Activated naive CD8-positive, alpha-beta T cell treated with anti-CD3 and anti-CD28 coated beads for 36 hours (primary cell): ENCODE results near the gene RDH11. TPM values are rescaled to one million over a fixed set of nuclear protein-coding genes. Genes with fewer than 3 reads are reported as not detected.

Source experiments
- DNase-seq: peaks from one replicate; pipeline ENCODE4 v3.0.0; 2021
- H3K27ac Mint-ChIP-seq: one replicate; pipeline ENCODE4 v1.8.0; 2022; ENCODE audit warnings: mild to moderate bottlenecking, moderate library complexity, mixed read lengths
- H3K27me3 Mint-ChIP-seq: one replicate; pipeline ENCODE4 v1.8.0; 2022; ENCODE audit warnings: mild to moderate bottlenecking, mixed read lengths
- H3K36me3 Mint-ChIP-seq: one replicate; pipeline ENCODE4 v1.8.0; 2021; ENCODE audit warnings: mild to moderate bottlenecking, mixed read lengths
- H3K4me1 Mint-ChIP-seq: one replicate; pipeline ENCODE4 v1.8.0; 2021; ENCODE audit warnings: mixed read lengths
- H3K4me3 Mint-ChIP-seq: one replicate; pipeline ENCODE4 v1.8.0; 2022; ENCODE audit warnings: mild to moderate bottlenecking, moderate library complexity, mixed read lengths
- H3K9me3 Mint-ChIP-seq: one replicate; pipeline ENCODE4 v1.8.0; 2022; ENCODE audit warnings: mixed read lengths
- total RNA-seq, 2 experiments: library from RNA; stranded (reverse); gene quantifications; one replicate each; pipeline ENCODE4 v1.2.3, GENCODE V29; 2021

RDH11 gene
- 10 to 100 TPM; 72.5 to 74.0 TPM for total RNA-seq

- H3K27me3 Mint-ChIP-seq, result no peaks in the 10 kb centered on the region
- no peaks in the 10 kb centered on the region for H3K9me3 Mint-ChIP-seq
- peak within 1 kb of the TSS; percentile 97 for H3K27ac Mint-ChIP-seq
- DNase-seq, result peak; percentile 83
- peak within 1 kb of the TSS; percentile 92 for H3K4me3 Mint-ChIP-seq
- H3K4me1 Mint-ChIP-seq, result peaks cover 25% of the 10 kb centered on the region
- peaks cover 20% of the 10 kb centered on the region for H3K36me3 Mint-ChIP-seq
Measured at GRCh38 chr14:67695394-67695949, at the start of gene RDH11. TSS of gene RDH11 (minus strand) at chr14:67695764. CDS start at chr14:67695703, 61 bp downstream.

- H3K27me3 Mint-ChIP-seq, result no peaks in the 10 kb centered on the region
- H3K27ac Mint-ChIP-seq, result no peak overlapping the region
- peaks cover 2% of the 10 kb centered on the region for H3K9me3 Mint-ChIP-seq
- H3K4me1 Mint-ChIP-seq, result peaks cover 2% of the 10 kb centered on the region
- H3K4me3 Mint-ChIP-seq, result no peak overlapping the region
- H3K36me3 Mint-ChIP-seq, result peaks cover 20% of the 10 kb centered on the region
- DNase-seq, result no peak
Measured at GRCh38 chr14:67744046-67744445, 48.5 kb upstream of the RDH11 start.

- no peak overlapping the region for H3K4me3 Mint-ChIP-seq
- H3K4me1 Mint-ChIP-seq, result no peaks in the 10 kb centered on the region
- H3K9me3 Mint-ChIP-seq, result no peaks in the 10 kb centered on the region
- no peaks in the 10 kb centered on the region for H3K27me3 Mint-ChIP-seq
- DNase-seq, result no peak
- H3K27ac Mint-ChIP-seq, result no peak overlapping the region
- no peaks in the 10 kb centered on the region for H3K36me3 Mint-ChIP-seq
Measured at GRCh38 chr14:67738740-67739504, 43.4 kb upstream of the RDH11 start.

- Mint-ChIP-seq H3K4me3 (no peak overlapping the region), H3K4me1 (no peaks in the 10 kb centered on the region), H3K27me3 (no peaks in the 10 kb centered on the region), H3K27ac (no peak overlapping the region), H3K9me3 (no peaks in the 10 kb centered on the region), H3K36me3 (no peaks in the 10 kb centered on the region)
- DNase-seq, result no peak
Measured at GRCh38 chr14:67736771-67737170, 41.2 kb upstream of the RDH11 start.

GRCh38 chr14:67735336-67736147, 40.0 kb upstream of the RDH11 start:
- H3K4me1 Mint-ChIP-seq, result no peaks in the 10 kb centered on the region
- no peak for DNase-seq
- no peaks in the 10 kb centered on the region for H3K27me3 Mint-ChIP-seq
- H3K4me3 Mint-ChIP-seq, result no peak overlapping the region
- H3K36me3 Mint-ChIP-seq, result no peaks in the 10 kb centered on the region
- no peak overlapping the region for H3K27ac Mint-ChIP-seq
- H3K9me3 Mint-ChIP-seq, result no peaks in the 10 kb centered on the region

- H3K36me3 Mint-ChIP-seq, result no peaks in the 10 kb centered on the region
- H3K27ac Mint-ChIP-seq, result no peak overlapping the region
Measured at GRCh38 chr14:67734675-67735074, 39.1 kb upstream of the RDH11 start.

GRCh38 chr14:67733616-67734015, 38.1 kb upstream of the RDH11 start:
- H3K4me3 Mint-ChIP-seq, result no peak overlapping the region
- no peaks in the 10 kb centered on the region for H3K36me3 Mint-ChIP-seq
- no peak for DNase-seq

More at GRCh38 chr14:67734675-67735074, 39.1 kb upstream of the RDH11 start:
- H3K9me3 Mint-ChIP-seq, result no peaks in the 10 kb centered on the region
- H3K27me3 Mint-ChIP-seq, result no peaks in the 10 kb centered on the region
- H3K4me1 Mint-ChIP-seq, result no peaks in the 10 kb centered on the region
- DNase-seq, result no peak
- no peak overlapping the region for H3K4me3 Mint-ChIP-seq

GRCh38 chr14:67729072-67729885, 33.7 kb upstream of the RDH11 start:
- H3K27ac Mint-ChIP-seq, result no peak overlapping the region
- H3K9me3 Mint-ChIP-seq, result no peaks in the 10 kb centered on the region
- peaks cover 3% of the 10 kb centered on the region for H3K36me3 Mint-ChIP-seq
- peaks cover 12% of the 10 kb centered on the region for H3K27me3 Mint-ChIP-seq
- H3K4me1 Mint-ChIP-seq, result no peaks in the 10 kb centered on the region
- no peak for DNase-seq
- no peak overlapping the region for H3K4me3 Mint-ChIP-seq

More at GRCh38 chr14:67733616-67734015, 38.1 kb upstream of the RDH11 start:
- Mint-ChIP-seq H3K27ac (no peak overlapping the region), H3K4me1 (no peaks in the 10 kb centered on the region), H3K27me3 (no peaks in the 10 kb centered on the region), H3K9me3 (no peaks in the 10 kb centered on the region)

- H3K4me3 Mint-ChIP-seq, result no peak overlapping the region
Measured at GRCh38 chr14:67728258-67728657, 32.7 kb upstream of the RDH11 start.

GRCh38 chr14:67727361-67727760, 31.8 kb upstream of the RDH11 start:
- H3K4me1 Mint-ChIP-seq, result peaks cover 3% of the 10 kb centered on the region
- DNase-seq, result no peak
- peaks cover 3% of the 10 kb centered on the region for H3K36me3 Mint-ChIP-seq
- peaks cover 31% of the 10 kb centered on the region for H3K27me3 Mint-ChIP-seq
- no peak overlapping the region for H3K4me3 Mint-ChIP-seq
- H3K9me3 Mint-ChIP-seq, result no peaks in the 10 kb centered on the region
- H3K27ac Mint-ChIP-seq, result no peak overlapping the region

More at GRCh38 chr14:67728258-67728657, 32.7 kb upstream of the RDH11 start:
- Mint-ChIP-seq H3K36me3 (peaks cover 3% of the 10 kb centered on the region), H3K4me1 (no peaks in the 10 kb centered on the region), H3K9me3 (no peaks in the 10 kb centered on the region), H3K27ac (no peak overlapping the region), H3K27me3 (peaks cover 22% of the 10 kb centered on the region)
- DNase-seq, result no peak

GRCh38 chr14:67725171-67725570, 29.6 kb upstream of the RDH11 start:
- Mint-ChIP-seq H3K27me3 (peaks cover 43% of the 10 kb centered on the region), H3K27ac (no peak overlapping the region), H3K9me3 (no peaks in the 10 kb centered on the region), H3K36me3 (peaks cover 3% of the 10 kb centered on the region), H3K4me1 (peaks cover 3% of the 10 kb centered on the region), H3K4me3 (no peak overlapping the region)
- DNase-seq, result no peak

GRCh38 chr14:67722293-67722692, 26.7 kb upstream of the RDH11 start:
- Mint-ChIP-seq H3K4me3 (no peak overlapping the region), H3K9me3 (no peaks in the 10 kb centered on the region), H3K4me1 (peaks cover 3% of the 10 kb centered on the region), H3K27ac (no peak overlapping the region), H3K36me3 (peaks cover 3% of the 10 kb centered on the region), H3K27me3 (peaks cover 43% of the 10 kb centered on the region)
- DNase-seq, result no peak

GRCh38 chr14:67721875-67722274, 26.3 kb upstream of the RDH11 start:
- Mint-ChIP-seq H3K27me3 (peaks cover 43% of the 10 kb centered on the region), H3K36me3 (peaks cover under 1% of the 10 kb centered on the region), H3K9me3 (no peaks in the 10 kb centered on the region), H3K4me1 (peaks cover 3% of the 10 kb centered on the region), H3K27ac (no peak overlapping the region), H3K4me3 (no peak overlapping the region)
- no peak for DNase-seq

GRCh38 chr14:67719866-67720265, 24.3 kb upstream of the RDH11 start:
- no peaks in the 10 kb centered on the region for H3K36me3 Mint-ChIP-seq
- peaks cover 35% of the 10 kb centered on the region for H3K27me3 Mint-ChIP-seq
- no peak overlapping the region for H3K4me3 Mint-ChIP-seq
- H3K4me1 Mint-ChIP-seq, result peaks cover 3% of the 10 kb centered on the region
- H3K27ac Mint-ChIP-seq, result no peak overlapping the region
- DNase-seq, result no peak
- no peaks in the 10 kb centered on the region for H3K9me3 Mint-ChIP-seq
